ENCODE data around the gene TRPM1. TPM values are rescaled to one million over a fixed set of nuclear protein-coding genes. Genes with fewer than 3 reads are reported as not detected.

Gene TRPM1
- total RNA-seq, 4 donors from 2014 or later: not detected

DNA sequence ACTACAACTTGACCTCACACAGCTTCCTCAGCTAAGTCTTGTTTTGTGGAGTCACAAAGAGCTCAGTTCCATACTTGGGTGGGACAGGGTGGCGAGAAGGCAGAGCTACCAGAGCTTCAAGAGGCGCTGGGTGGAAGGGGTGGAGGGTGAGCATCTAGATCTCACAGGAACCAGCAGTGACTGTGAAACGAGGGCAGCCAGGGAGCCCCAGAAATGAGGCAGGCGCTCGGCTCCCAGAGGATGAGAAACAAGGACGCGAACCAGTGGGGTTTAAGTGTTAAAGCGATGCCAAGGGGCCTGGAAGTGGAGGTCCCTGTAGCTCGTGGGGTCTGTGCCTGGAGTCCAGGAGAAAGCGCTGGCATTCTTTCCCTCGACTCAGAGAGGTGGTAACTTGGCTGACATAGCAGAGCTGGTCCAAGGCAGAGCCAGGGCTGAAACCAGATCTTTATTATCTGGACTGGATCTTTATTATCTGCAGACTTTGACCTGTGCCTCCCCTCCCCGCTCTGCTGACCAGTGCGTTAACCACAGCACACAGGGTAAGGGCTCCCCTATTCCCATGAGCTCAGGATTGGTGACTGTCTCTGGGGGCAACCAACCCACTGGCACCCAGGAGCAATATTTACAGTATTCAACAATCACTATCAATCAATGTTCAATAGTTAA is 26.2 kb upstream of the TRPM1 start:
- ATAC-seq: no peak
- Histone ChIP-seq H3K4me3 (no peak overlapping the region), H3K36me3 (no peaks in the 10 kb centered on the region), H3K27me3 (peaks cover 5% of the 10 kb centered on the region), H3K27ac (no peak overlapping the region), H3K4me1 (peaks cover 0 to 9% (median 0%) of the 10 kb centered on the region in 3 donors), H3K9me3 (peaks cover 0 to 11% (median 0%) of the 10 kb centered on the region in 3 donors)
- TF ChIP-seq EP300 (IDR thresholded peaks at IDR 0.05): no peak
- TF ChIP-seq, protein P1, sequence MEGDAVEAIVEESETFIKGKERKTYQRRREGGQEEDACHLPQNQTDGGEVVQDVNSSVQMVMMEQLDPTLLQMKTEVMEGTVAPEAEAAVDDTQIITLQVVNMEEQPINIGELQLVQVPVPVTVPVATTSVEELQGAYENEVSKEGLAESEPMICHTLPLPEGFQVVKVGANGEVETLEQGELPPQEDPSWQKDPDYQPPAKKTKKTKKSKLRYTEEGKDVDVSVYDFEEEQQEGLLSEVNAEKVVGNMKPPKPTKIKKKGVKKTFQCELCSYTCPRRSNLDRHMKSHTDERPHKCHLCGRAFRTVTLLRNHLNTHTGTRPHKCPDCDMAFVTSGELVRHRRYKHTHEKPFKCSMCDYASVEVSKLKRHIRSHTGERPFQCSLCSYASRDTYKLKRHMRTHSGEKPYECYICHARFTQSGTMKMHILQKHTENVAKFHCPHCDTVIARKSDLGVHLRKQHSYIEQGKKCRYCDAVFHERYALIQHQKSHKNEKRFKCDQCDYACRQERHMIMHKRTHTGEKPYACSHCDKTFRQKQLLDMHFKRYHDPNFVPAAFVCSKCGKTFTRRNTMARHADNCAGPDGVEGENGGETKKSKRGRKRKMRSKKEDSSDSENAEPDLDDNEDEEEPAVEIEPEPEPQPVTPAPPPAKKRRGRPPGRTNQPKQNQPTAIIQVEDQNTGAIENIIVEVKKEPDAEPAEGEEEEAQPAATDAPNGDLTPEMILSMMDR (IDR thresholded peaks at IDR 0.05): no peak
- no peak for TF ChIP-seq POLR2AphosphoS5 (IDR thresholded peaks at IDR 0.05)
- TF ChIP-seq POLR2A (IDR thresholded peaks at IDR 0.05): no peak
- WGBS, 2 donors (ENCODE audit: low coverage in 1 of 2): 72 to 81% methylated on average over 5 to 7 of the region's 13 CpGs

DNA sequence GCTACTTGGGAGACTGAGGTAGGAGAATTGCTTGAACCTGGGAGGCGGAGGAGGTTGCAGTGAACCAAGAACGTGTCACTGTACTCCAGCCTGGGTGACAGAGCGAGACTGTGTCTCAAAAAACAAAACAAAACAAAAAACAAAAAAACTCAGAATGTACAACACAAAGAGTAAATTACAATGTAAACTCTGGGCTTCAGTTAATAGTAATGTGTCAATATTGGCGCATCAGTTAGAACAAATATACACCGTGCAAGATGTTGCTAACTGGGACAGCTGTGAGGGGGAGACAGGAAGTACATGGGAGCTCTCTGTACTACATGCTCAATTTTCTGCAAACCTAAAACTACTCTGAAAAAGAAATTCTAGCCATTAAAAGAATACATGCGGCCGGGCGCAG is 23.5 kb upstream of the TRPM1 start:
- Histone ChIP-seq H3K4me3 (no peak overlapping the region), H3K36me3 (no peaks in the 10 kb centered on the region), H3K27me3 (peaks cover 5% of the 10 kb centered on the region), H3K4me1 (peaks cover 0 to 9% (median 0%) of the 10 kb centered on the region in 3 donors), H3K9me3 (peaks cover 0 to 36% (median 0%) of the 10 kb centered on the region in 3 donors), H3K27ac (no peak overlapping the region)
- TF ChIP-seq, protein P1 (IDR thresholded peaks at IDR 0.05): no peak
- no peak for TF ChIP-seq POLR2AphosphoS5 (IDR thresholded peaks at IDR 0.05)
- TF ChIP-seq POLR2A (IDR thresholded peaks at IDR 0.05): no peak
- TF ChIP-seq EP300 (IDR thresholded peaks at IDR 0.05): no peak
- 81% methylated on average over 6 of the region's 8 CpGs; no CpG with 5 or more reads in 1 of the 2 donors for WGBS, 2 donors (ENCODE audit: low coverage in 1 of 2)
- no peak for ATAC-seq

DNA sequence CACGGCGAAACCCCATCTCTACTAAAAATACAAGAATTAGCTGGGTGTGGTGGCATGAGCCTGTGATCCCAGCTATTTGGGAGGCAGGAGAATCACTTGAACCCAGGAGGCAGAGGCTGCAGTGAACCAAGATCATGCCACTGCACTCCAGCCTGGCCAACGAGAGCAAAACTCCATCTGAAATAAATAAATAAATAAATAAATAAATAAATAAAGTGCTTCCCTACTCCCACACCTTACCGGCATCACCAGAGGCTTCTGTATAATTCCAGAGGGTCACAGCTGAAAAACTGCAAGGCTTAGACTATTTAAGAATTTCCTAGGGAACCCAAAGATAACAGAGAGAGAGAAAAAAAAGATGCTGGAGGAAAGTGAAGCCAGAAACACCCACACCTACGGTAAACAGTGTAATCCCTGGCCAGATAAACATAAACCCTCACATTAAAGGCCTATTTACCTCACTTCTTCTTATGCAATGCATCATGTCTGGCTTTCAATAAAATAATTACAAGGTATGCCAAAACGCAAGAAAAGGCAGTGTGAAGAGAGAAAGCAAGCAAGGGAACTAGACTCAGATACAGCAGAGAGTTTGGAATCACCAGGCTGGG is 15.0 kb upstream of the TRPM1 start:
- Histone ChIP-seq H3K36me3 (no peaks in the 10 kb centered on the region), H3K9me3 (peaks cover 0 to 38% (median 0%) of the 10 kb centered on the region in 3 donors), H3K4me3 (no peak overlapping the region), H3K4me1 (no peaks in the 10 kb centered on the region), H3K27me3 (peaks cover 3% of the 10 kb centered on the region), H3K27ac (no peak overlapping the region)
- 67 to 73% methylated on average over 1 to 4 of the region's 6 CpGs for WGBS, 2 donors (ENCODE audit: low coverage in 1 of 2)
- no peak for ATAC-seq
- TF ChIP-seq POLR2AphosphoS5 (IDR thresholded peaks at IDR 0.05) (no peak), EP300 (IDR thresholded peaks at IDR 0.05) (no peak), POLR2A (IDR thresholded peaks at IDR 0.05) (no peak)
- TF ChIP-seq, protein P1 (IDR thresholded peaks at IDR 0.05): no peak

DNA sequence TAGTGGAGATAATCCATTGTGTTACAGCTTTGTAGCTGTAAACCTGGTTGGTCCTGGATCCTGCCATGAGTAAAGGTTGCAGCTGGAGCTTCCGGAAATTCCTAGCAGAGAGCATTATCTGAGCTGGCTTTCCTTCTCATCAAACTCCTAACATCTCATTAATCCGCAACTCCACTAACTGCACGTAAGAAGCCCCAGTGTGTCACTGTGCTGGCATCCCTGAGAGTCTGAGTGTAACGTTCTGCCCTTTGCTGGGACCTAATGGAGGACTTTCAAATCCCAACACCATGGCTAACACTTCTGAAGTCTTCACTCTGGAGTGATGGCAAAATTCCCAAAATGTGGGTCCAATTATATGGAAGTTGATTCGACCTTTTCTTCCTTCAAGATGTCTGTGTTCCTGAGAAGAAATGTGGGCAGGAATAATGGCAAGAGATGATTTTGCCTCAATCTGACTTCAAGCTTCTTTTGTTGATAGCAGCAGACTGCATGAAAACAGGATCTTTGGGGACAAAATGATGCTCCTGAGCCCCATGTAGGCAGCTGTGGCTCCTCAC is 9.6 kb upstream of the TRPM1 start:
- Histone ChIP-seq H3K27me3 (peaks cover 10% of the 10 kb centered on the region), H3K36me3 (no peaks in the 10 kb centered on the region), H3K4me3 (no peak overlapping the region), H3K27ac (no peak overlapping the region), H3K9me3 (peaks cover 0 to 23% (median 0%) of the 10 kb centered on the region in 3 donors), H3K4me1 (no peaks in the 10 kb centered on the region)
- ATAC-seq: no peak
- no peak for TF ChIP-seq POLR2AphosphoS5 (IDR thresholded peaks at IDR 0.05)
- no peak for TF ChIP-seq POLR2A (IDR thresholded peaks at IDR 0.05)
- TF ChIP-seq EP300 (IDR thresholded peaks at IDR 0.05): no peak
- TF ChIP-seq, protein P1 (IDR thresholded peaks at IDR 0.05): no peak
- WGBS, 2 donors (ENCODE audit: low coverage in 1 of 2): 58 to 71% methylated on average over 3 to 4 of the region's 5 CpGs

Data from gastroesophageal sphincter (tissue), 4 donors.